Measurements from ENCODE around the gene DTNBP1. TPM values are rescaled to one million over a fixed set of nuclear protein-coding genes. Genes with fewer than 3 reads are reported as not detected.

DTNBP1 gene
- total and polyA plus RNA-seq, 2 donors (not counting 1 experiment from before 2014, with no cell fraction given): 9.9 to 13.6 TPM

DNA sequence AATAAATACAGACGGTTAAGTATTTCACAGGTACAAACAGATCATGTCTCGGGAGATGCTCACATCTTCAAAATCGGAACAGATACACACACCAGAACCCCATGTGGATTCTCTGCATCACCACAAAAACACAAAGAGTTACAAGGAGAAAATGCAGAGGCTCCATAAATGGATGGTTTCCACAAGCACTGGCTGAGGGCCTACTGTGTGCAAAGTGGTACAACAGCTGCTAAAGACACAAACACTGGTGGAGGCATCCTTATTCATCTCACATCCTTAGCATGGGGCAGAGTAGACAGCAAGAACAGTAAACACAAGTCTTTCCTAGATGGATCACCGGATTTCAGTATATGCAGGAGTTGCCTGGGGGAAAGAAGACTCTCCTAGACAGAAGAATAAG is 88.8 kb downstream of the DTNBP1 start:
- no peak overlapping the region for H2AFZ ChIP-seq (ENCODE audit: low read length)
- no peak overlapping the region for H3K4me3 ChIP-seq (replicated peaks in 1 of 4; ENCODE audit: control extremely low read depth in 1 of 4, insufficient read depth in 1 of 4, low read depth in 3 of 4, low read length in 4 of 4)
- H3K79me2 ChIP-seq (ENCODE audit: control insufficient read depth, insufficient read depth, low read length): no peaks in the 10 kb centered on the region
- no peaks in the 10 kb centered on the region for H3K27me3 ChIP-seq (ENCODE audit: control insufficient read depth, insufficient read depth, low read length)
- no peak overlapping the region for H3K9ac ChIP-seq (ENCODE audit: insufficient read depth, low read length)
- H3K4me2 ChIP-seq (ENCODE audit: extremely low read depth, insufficient read depth, low read length): no peak overlapping the region
- no peak for TF ChIP-seq EZH2 (IDR thresholded peaks at IDR 0.05; ENCODE audit: low read length, missing control alignments)
- TF ChIP-seq, protein P1, sequence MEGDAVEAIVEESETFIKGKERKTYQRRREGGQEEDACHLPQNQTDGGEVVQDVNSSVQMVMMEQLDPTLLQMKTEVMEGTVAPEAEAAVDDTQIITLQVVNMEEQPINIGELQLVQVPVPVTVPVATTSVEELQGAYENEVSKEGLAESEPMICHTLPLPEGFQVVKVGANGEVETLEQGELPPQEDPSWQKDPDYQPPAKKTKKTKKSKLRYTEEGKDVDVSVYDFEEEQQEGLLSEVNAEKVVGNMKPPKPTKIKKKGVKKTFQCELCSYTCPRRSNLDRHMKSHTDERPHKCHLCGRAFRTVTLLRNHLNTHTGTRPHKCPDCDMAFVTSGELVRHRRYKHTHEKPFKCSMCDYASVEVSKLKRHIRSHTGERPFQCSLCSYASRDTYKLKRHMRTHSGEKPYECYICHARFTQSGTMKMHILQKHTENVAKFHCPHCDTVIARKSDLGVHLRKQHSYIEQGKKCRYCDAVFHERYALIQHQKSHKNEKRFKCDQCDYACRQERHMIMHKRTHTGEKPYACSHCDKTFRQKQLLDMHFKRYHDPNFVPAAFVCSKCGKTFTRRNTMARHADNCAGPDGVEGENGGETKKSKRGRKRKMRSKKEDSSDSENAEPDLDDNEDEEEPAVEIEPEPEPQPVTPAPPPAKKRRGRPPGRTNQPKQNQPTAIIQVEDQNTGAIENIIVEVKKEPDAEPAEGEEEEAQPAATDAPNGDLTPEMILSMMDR (conservative IDR thresholded peaks at IDR 0.05 in 1 of 2, IDR thresholded peaks at IDR 0.05 in 1 of 2; ENCODE audit: low read depth in 1 of 2, low read length in 2 of 2): no peak
- no peaks in the 10 kb centered on the region for H3K36me3 ChIP-seq (ENCODE audit: control insufficient read depth, insufficient read depth, low read length)
- no peaks in the 10 kb centered on the region for H4K20me1 ChIP-seq (ENCODE audit: control insufficient read depth, extremely low read depth, insufficient read depth, low read length)
- H3K4me1 ChIP-seq (ENCODE audit: control insufficient read depth, extremely low read depth, insufficient read depth, low read length): no peaks in the 10 kb centered on the region
- DNase-seq (ENCODE audit: low read depth in 2 of 2): no peak
- no peak overlapping the region for H3K27ac ChIP-seq (ENCODE audit: insufficient read depth, low read length)
- no peaks in the 10 kb centered on the region for H3K9me3 ChIP-seq (ENCODE audit: control insufficient read depth, insufficient read depth, low read depth, low read length)

DNA sequence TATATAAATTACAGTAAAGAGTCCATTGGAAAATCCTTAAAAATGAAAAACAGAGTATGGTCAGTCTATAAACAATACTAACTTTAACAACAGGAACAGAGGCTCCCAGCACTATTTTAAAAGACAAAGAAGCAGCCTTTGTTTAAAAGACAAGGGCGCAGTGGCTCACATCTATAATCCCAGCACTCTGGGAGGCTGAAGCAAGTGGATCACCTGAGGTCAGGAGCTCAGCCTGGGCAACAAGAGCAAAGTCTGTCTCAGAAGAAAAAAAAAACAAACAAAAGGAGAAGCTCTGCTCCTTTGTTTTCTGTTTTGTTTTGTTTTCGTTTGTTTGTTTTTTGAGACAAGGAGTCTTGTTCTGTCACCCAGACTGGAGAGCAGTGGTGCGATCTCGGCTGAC is 89.4 kb downstream of the DTNBP1 start:
- Histone ChIP-seq H4K20me1 (ENCODE audit: control insufficient read depth, extremely low read depth, insufficient read depth, low read length) (no peaks in the 10 kb centered on the region), H3K27me3 (ENCODE audit: control insufficient read depth, insufficient read depth, low read length) (no peaks in the 10 kb centered on the region), H2AFZ (ENCODE audit: low read length) (no peak overlapping the region), H3K4me1 (ENCODE audit: control insufficient read depth, extremely low read depth, insufficient read depth, low read length) (no peaks in the 10 kb centered on the region), H3K4me2 (ENCODE audit: extremely low read depth, insufficient read depth, low read length) (no peak overlapping the region), H3K79me2 (ENCODE audit: control insufficient read depth, insufficient read depth, low read length) (no peaks in the 10 kb centered on the region), H3K9me3 (ENCODE audit: control insufficient read depth, insufficient read depth, low read depth, low read length) (no peaks in the 10 kb centered on the region), H3K4me3 (replicated peaks in 1 of 4; ENCODE audit: control extremely low read depth in 1 of 4, insufficient read depth in 1 of 4, low read depth in 3 of 4, low read length in 4 of 4) (no peak overlapping the region), H3K36me3 (ENCODE audit: control insufficient read depth, insufficient read depth, low read length) (no peaks in the 10 kb centered on the region), H3K27ac (ENCODE audit: insufficient read depth, low read length) (no peak overlapping the region), H3K9ac (ENCODE audit: insufficient read depth, low read length) (no peak overlapping the region)
- no peak for DNase-seq (ENCODE audit: low read depth in 2 of 2)
- TF ChIP-seq, protein P1 (conservative IDR thresholded peaks at IDR 0.05 in 1 of 2, IDR thresholded peaks at IDR 0.05 in 1 of 2; ENCODE audit: low read depth in 1 of 2, low read length in 2 of 2): no peak
- TF ChIP-seq EZH2 (IDR thresholded peaks at IDR 0.05; ENCODE audit: low read length, missing control alignments): no peak

- H3K4me3 ChIP-seq (replicated peaks in 1 of 4; ENCODE audit: control extremely low read depth in 1 of 4, insufficient read depth in 1 of 4, low read depth in 3 of 4, low read length in 4 of 4): no peak overlapping the region
- no peak overlapping the region for H2AFZ ChIP-seq (ENCODE audit: low read length)
- H3K9me3 ChIP-seq (ENCODE audit: control insufficient read depth, insufficient read depth, low read depth, low read length): no peaks in the 10 kb centered on the region
- no peak overlapping the region for H3K4me2 ChIP-seq (ENCODE audit: extremely low read depth, insufficient read depth, low read length)
- H3K36me3 ChIP-seq (ENCODE audit: control insufficient read depth, insufficient read depth, low read length): no peaks in the 10 kb centered on the region
- DNase-seq (ENCODE audit: low read depth in 2 of 2): no peak
- no peaks in the 10 kb centered on the region for H4K20me1 ChIP-seq (ENCODE audit: control insufficient read depth, extremely low read depth, insufficient read depth, low read length)
- H3K9ac ChIP-seq (ENCODE audit: insufficient read depth, low read length): no peak overlapping the region
- no peaks in the 10 kb centered on the region for H3K79me2 ChIP-seq (ENCODE audit: control insufficient read depth, insufficient read depth, low read length)
- no peaks in the 10 kb centered on the region for H3K27me3 ChIP-seq (ENCODE audit: control insufficient read depth, insufficient read depth, low read length)
- TF ChIP-seq EZH2 (IDR thresholded peaks at IDR 0.05; ENCODE audit: low read length, missing control alignments): no peak
- TF ChIP-seq, protein P1 (conservative IDR thresholded peaks at IDR 0.05 in 1 of 2, IDR thresholded peaks at IDR 0.05 in 1 of 2; ENCODE audit: low read depth in 1 of 2, low read length in 2 of 2): no peak
- H3K4me1 ChIP-seq (ENCODE audit: control insufficient read depth, extremely low read depth, insufficient read depth, low read length): no peaks in the 10 kb centered on the region
- H3K27ac ChIP-seq (ENCODE audit: insufficient read depth, low read length): no peak overlapping the region
These were observed 90.4 kb downstream of the DTNBP1 start for GRCh38 chr6:15572296-15573016.
